HepG2 (cell line): ENCODE results near the gene DRC3. TPM values are rescaled to one million over a fixed set of nuclear protein-coding genes. Genes with fewer than 3 reads are reported as not detected.
A peak's percentile ranks its signal among the peaks of the same experiment; 100 is the strongest.

Source experiments
- FOXM1 ChIP-seq: sonication (generic); formaldehyde crosslinking; IDR thresholded peaks from 2 replicates; pipeline ENCODE4 v1.5.0; 2020; ENCODE audit warnings: missing genetic modification reagents
- HES4 ChIP-seq: sonication (generic); formaldehyde crosslinking; IDR thresholded peaks from 2 replicates; pipeline ENCODE4 v1.9.0; 2021; ENCODE audit warnings: mild to moderate bottlenecking, missing genetic modification reagents, borderline replicate concordance
- HNF1B ChIP-seq: sonication (generic); formaldehyde crosslinking; IDR thresholded peaks from 2 replicates; pipeline ENCODE4 v1.5.1; 2020; ENCODE audit warnings: mild to moderate bottlenecking, moderate library complexity, missing genetic modification reagents
- JARID2 ChIP-seq: sonication (generic); formaldehyde crosslinking; IDR thresholded peaks from 2 replicates; pipeline ENCODE4 v1.8.1; 2023; ENCODE audit warnings: missing genetic modification reagents, inconsistent platforms; ENCODE audit not compliant: insufficient replicate concordance
- JUNB ChIP-seq: sonication (generic); formaldehyde crosslinking; IDR thresholded peaks from 2 replicates; pipeline ENCODE4 v1.8.0; 2022; ENCODE audit warnings: missing genetic modification reagents, mild to moderate bottlenecking, borderline replicate concordance
- KAT7 ChIP-seq: IDR thresholded peaks from 2 replicates; pipeline ENCODE4 v1.6.1; 2018; ENCODE audit warnings: borderline replicate concordance, missing compliant biosample characterization
- MIER2 ChIP-seq: IDR thresholded peaks from 2 replicates; pipeline ENCODE4 v1.6.1; 2016; ENCODE audit warnings: missing biosample characterization, missing genetic modification reagents
- SMC3 ChIP-seq: IDR thresholded peaks from 2 replicates; pipeline ENCODE4 v1.6.1; 2011; ENCODE audit warnings: low read length, improper control_type of control experiment
- ZNF18 ChIP-seq: sonication (generic); formaldehyde crosslinking; IDR thresholded peaks from 2 replicates; pipeline ENCODE4 v1.8.0; 2022; ENCODE audit warnings: mild to moderate bottlenecking, missing genetic modification reagents; ENCODE audit not compliant: insufficient replicate concordance
- ZSCAN21 ChIP-seq: sonication (generic); formaldehyde crosslinking; IDR thresholded peaks from 2 replicates; pipeline ENCODE4 v1.8.0; 2022; ENCODE audit warnings: mild to moderate bottlenecking, missing genetic modification reagents, moderate library complexity, borderline replicate concordance
- polyA plus RNA-seq, 8 experiments: library from polyadenylated mRNA; depleted of rRNA in 3 of 8; stranded (reverse) in 7 of 8; unstranded in 1 of 8; fragments of >200 nt; fragmentation: Illumina TruSeq in 4 of 8; extraction: Trizol in 4 of 8; gene quantifications; 2 replicates each; pipeline versions ENCODE4 v1.2.1 to v1.2.3, GENCODE V29; 2011 to 2016; ENCODE audit warnings: low read depth in 4 of 8, missing spikeins in 1 of 8, mixed read lengths in 1 of 8; ENCODE audit not compliant: insufficient read depth in 1 of 8
- total RNA-seq, 5 experiments: library from RNA; depleted of rRNA; stranded (reverse); fragments of >200 nt; fragmentation: Illumina TruSeq; extraction: Trizol; gene quantifications; 2 replicates each; pipeline ENCODE4 v1.2.3, GENCODE V29; 2016; ENCODE audit warnings: low read depth in 1 of 5
- TF ChIP-seq, protein P1 (sequence below), 2 experiments: sonication (generic) in 1 of 2; formaldehyde crosslinking in 1 of 2; IDR thresholded peaks; 2 replicates each; pipeline versions ENCODE4 v1.4.0 to v1.6.1; 2016 to 2020; ENCODE audit warnings: borderline replicate concordance in 1 of 2, low read depth in 1 of 2, mild to moderate bottlenecking in 1 of 2, missing genetic modification reagents in 1 of 2
- TF ChIP-seq, protein P2 (sequence below): conservative IDR thresholded peaks from 2 replicates; pipeline ENCODE4 v1.6.1; 2018; ENCODE audit warnings: missing genetic modification reagents
- TF ChIP-seq, protein P3 (sequence below): sonication (generic); formaldehyde crosslinking; IDR thresholded peaks from 2 replicates; pipeline ENCODE4 v1.4.0; 2020; ENCODE audit warnings: missing genetic modification reagents
- TF ChIP-seq, protein P4 (sequence below): sonication (generic); formaldehyde crosslinking; IDR thresholded peaks from 2 replicates; pipeline ENCODE4 v1.5.0; 2020; ENCODE audit warnings: mild to moderate bottlenecking, missing genetic modification reagents, borderline replicate concordance

DRC3 gene
- total and polyA plus RNA-seq, 2 of the 13 experiments (the other 11 are each of a cell fraction or from before 2014, with no cell fraction given): 0.53 to 0.87 TPM

GRCh38 chr17:18038861-18039534, 66.3 kb downstream of the DRC3 start, which contains the start of the genes ATPAF2 and GID4 (continued):
- TF ChIP-seq, protein P1, sequence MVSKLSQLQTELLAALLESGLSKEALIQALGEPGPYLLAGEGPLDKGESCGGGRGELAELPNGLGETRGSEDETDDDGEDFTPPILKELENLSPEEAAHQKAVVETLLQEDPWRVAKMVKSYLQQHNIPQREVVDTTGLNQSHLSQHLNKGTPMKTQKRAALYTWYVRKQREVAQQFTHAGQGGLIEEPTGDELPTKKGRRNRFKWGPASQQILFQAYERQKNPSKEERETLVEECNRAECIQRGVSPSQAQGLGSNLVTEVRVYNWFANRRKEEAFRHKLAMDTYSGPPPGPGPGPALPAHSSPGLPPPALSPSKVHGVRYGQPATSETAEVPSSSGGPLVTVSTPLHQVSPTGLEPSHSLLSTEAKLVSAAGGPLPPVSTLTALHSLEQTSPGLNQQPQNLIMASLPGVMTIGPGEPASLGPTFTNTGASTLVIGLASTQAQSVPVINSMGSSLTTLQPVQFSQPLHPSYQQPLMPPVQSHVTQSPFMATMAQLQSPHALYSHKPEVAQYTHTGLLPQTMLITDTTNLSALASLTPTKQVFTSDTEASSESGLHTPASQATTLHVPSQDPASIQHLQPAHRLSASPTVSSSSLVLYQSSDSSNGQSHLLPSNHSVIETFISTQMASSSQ (IDR thresholded peaks at IDR 0.05; ENCODE audit: low read depth): no peak
- TF ChIP-seq, protein P1 (CRISPR knock-in tag; IDR thresholded peaks at IDR 0.05; ENCODE audit: borderline replicate concordance): peak; percentile 66; the same call in 1 of the 2 replicates
- TF ChIP-seq HES4 (CRISPR knock-in tag) (no peak), FOXM1 (no peak), MIER2 (CRISPR knock-in tag) (no peak; the same call in 1 of the 2 replicates), JUNB (CRISPR knock-in tag) (no peak), SMC3 (no peak), KAT7 (peak; percentile 82), JARID2 (CRISPR knock-in tag) (no peak), ZSCAN21 (CRISPR knock-in tag) (no peak), HNF1B (no peak), ZNF18 (CRISPR knock-in tag) (no peak)
- TF ChIP-seq, protein P2, sequence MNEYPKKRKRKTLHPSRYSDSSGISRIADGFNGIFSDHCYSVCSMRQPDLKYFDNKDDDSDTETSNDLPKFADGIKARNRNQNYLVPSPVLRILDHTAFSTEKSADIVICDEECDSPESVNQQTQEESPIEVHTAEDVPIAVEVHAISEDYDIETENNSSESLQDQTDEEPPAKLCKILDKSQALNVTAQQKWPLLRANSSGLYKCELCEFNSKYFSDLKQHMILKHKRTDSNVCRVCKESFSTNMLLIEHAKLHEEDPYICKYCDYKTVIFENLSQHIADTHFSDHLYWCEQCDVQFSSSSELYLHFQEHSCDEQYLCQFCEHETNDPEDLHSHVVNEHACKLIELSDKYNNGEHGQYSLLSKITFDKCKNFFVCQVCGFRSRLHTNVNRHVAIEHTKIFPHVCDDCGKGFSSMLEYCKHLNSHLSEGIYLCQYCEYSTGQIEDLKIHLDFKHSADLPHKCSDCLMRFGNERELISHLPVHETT: no peak; the same call in 1 of the 2 replicates
- TF ChIP-seq, protein P3, sequence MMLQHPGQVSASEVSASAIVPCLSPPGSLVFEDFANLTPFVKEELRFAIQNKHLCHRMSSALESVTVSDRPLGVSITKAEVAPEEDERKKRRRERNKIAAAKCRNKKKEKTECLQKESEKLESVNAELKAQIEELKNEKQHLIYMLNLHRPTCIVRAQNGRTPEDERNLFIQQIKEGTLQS (CRISPR knock-in tag): no peak
- TF ChIP-seq, protein P4, sequence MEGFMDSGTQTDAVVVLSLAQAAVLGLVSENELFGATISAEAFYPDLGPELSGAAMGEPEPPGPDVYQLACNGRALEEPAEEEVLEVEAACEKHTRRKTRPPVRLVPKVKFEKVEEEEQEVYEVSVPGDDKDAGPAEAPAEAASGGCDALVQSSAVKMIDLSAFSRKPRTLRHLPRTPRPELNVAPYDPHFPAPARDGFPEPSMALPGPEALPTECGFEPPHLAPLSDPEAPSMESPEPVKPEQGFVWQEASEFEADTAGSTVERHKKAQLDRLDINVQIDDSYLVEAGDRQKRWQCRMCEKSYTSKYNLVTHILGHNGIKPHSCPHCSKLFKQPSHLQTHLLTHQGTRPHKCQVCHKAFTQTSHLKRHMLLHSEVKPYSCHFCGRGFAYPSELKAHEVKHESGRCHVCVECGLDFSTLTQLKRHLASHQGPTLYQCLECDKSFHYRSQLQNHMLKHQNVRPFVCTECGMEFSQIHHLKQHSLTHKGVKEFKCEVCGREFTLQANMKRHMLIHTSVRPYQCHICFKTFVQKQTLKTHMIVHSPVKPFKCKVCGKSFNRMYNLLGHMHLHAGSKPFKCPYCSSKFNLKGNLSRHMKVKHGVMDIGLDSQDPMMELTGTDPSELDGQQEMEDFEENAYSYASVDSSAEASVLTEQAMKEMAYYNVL (CRISPR knock-in tag): peak; percentile 73
